ENCODE data around the gene PAK4.

DNA sequence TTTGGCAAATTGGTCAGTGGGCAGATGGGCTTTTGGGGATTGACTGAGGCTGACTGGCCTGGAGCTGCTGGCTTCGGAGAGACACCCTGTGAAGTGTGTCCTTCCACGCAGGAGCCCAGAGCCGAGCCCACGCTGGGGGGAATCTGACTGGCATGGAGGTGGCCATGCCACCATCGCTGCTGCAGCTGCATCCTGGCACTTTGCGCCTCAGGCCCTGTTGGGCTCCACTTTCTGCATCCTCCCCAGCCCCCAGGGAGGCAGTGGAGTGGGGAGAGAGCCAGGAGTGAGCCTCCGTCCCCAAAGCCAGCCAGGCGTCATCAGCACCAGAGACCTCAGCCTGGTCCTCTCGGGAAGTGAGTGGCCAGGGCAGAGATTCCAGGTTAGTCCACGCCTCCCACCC lies 54.2 kb downstream of the PAK4 start:
- TF ChIP-seq POLR2A (IDR thresholded peaks at IDR 0.05; ENCODE audit: low read length) (no peak), GATA1 (IDR thresholded peaks at IDR 0.05; ENCODE audit: low read depth, low read length) (no peak)
